OCI-LY7 (cell line): ENCODE results near the gene CRMP1.

Experiments used
- EZH2phosphoT487 ChIP-seq: fragments of 200-600 bp; sonication (generic); IDR thresholded peaks from 2 replicates; pipeline ENCODE4 v1.6.1; 2018; ENCODE audit warnings: low read depth, borderline replicate concordance, mild to moderate bottlenecking, mixed run types, antibody characterized with exemption, low read length, moderate library complexity, mixed read lengths
- TF ChIP-seq, protein P1 (sequence below): fragments of 200-600 bp; sonication (generic); conservative IDR thresholded peaks from 2 replicates; pipeline ENCODE4 v1.5.1; 2014; ENCODE audit warnings: mild to moderate bottlenecking, antibody characterized with exemption, low read length, moderate library complexity, mixed read lengths

DNA sequence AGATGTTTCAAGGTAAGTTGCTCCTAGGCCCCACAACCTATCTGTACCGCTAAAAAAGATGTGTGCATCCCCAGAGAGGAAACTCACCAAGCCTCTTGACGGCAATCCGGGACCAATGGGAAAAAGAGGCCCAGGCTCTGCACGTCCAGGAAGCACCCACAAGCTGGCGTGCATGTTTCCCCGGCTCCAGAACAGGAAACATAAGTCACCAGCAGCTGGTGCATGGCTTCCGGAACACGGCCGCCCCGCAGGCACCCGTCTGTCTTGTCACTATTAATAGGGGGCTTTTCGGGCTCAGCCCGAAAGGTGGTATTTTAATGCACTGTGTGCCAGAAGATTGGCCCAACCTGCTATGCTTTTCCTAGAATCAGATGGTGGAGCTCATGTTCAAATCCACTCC, 22.2 kb downstream of the CRMP1 start:
- TF ChIP-seq, protein P1, sequence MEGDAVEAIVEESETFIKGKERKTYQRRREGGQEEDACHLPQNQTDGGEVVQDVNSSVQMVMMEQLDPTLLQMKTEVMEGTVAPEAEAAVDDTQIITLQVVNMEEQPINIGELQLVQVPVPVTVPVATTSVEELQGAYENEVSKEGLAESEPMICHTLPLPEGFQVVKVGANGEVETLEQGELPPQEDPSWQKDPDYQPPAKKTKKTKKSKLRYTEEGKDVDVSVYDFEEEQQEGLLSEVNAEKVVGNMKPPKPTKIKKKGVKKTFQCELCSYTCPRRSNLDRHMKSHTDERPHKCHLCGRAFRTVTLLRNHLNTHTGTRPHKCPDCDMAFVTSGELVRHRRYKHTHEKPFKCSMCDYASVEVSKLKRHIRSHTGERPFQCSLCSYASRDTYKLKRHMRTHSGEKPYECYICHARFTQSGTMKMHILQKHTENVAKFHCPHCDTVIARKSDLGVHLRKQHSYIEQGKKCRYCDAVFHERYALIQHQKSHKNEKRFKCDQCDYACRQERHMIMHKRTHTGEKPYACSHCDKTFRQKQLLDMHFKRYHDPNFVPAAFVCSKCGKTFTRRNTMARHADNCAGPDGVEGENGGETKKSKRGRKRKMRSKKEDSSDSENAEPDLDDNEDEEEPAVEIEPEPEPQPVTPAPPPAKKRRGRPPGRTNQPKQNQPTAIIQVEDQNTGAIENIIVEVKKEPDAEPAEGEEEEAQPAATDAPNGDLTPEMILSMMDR: no peak
- no peak for TF ChIP-seq EZH2phosphoT487
